ENCODE measurements around the gene ZBTB44.

ZBTB44 gene

GRCh38 chr11:130178441-130179339 is 136.0 kb downstream of the ZBTB44 start:
- Mint-ChIP-seq H3K4me1 (ENCODE audit: low read depth) (peaks cover 13% of the 10 kb centered on the region), H3K36me3 (ENCODE audit: low read depth) (no peaks in the 10 kb centered on the region), H3K9me3 (no peaks in the 10 kb centered on the region), H3K27me3 (no peaks in the 10 kb centered on the region), H3K27ac (no peak overlapping the region), H3K4me3 (no peak overlapping the region)

- H3K9me3 Mint-ChIP-seq: no peaks in the 10 kb centered on the region
- H3K27ac Mint-ChIP-seq: no peak overlapping the region
- H3K36me3 Mint-ChIP-seq (ENCODE audit: low read depth): no peaks in the 10 kb centered on the region
- peaks cover under 1% of the 10 kb centered on the region for H3K27me3 Mint-ChIP-seq
- H3K4me1 Mint-ChIP-seq (ENCODE audit: low read depth): peaks cover 13% of the 10 kb centered on the region
- H3K4me3 Mint-ChIP-seq: no peak overlapping the region
Measured at GRCh38 chr11:130177782-130178181, 136.9 kb downstream of the ZBTB44 start.
